ENCODE data around the gene C22orf15. TPM values are rescaled to one million over a fixed set of nuclear protein-coding genes. Genes with fewer than 3 reads are reported as not detected.

The C22orf15 gene
- polyA plus RNA-seq, 3 donors = 2.2 to 2.5 (median 2.3) TPM

DNA sequence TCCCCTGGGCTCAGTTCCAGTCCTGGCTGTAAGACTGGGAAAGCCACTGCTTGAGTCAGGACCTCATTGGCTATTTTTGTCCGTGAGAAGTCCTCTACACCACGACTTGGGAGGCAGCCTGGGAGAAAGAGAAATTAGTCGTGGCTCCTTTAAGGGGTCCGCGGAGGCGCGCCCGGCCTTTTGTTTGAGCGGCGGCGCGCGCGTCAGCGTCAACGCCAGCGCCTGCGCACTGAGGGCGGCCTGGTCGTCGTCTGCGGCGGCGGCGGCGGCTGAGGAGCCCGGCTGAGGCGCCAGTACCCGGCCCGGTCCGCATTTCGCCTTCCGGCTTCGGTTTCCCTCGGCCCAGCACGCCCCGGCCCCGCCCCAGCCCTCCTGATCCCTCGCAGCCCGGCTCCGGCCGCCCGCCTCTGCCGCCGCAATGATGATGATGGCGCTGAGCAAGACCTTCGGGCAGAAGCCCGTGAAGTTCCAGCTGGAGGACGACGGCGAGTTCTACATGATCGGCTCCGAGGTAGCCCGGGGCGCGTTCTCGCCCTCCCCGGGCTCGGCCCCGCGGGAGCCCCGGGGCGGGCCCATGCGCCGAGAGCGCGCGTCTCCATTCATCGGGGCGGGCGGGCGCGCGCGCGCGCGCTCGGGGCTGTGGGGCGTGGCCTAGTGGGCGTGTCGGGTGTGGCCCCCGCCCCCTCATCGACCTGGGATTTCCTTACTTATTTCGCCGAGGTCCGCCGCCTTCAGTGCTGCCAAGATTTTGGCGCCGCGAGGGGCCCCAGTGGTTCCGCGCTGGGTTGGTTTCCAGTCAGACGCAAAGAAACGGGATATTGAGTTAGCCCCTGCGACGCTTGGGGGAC, 24.2 kb downstream of the C22orf15 start, which contains the start of gene SMARCB1:
Gene SMARCB1, plus strand, starts transcription at position 215 of the 848 bp plus-strand sequence. Its CDS starts 204 bp downstream, at position 419.
- DNase-seq (ENCODE audit: low read depth in 3 of 3, low spot score in 2 of 3) = peak; percentile 63 to 82 (median 80)

GRCh38 chr22:23787600-23787896, 24.8 kb downstream of the C22orf15 start:
- DNase-seq (ENCODE audit: low read depth in 3 of 3, low spot score in 2 of 3) = no peak

DNA sequence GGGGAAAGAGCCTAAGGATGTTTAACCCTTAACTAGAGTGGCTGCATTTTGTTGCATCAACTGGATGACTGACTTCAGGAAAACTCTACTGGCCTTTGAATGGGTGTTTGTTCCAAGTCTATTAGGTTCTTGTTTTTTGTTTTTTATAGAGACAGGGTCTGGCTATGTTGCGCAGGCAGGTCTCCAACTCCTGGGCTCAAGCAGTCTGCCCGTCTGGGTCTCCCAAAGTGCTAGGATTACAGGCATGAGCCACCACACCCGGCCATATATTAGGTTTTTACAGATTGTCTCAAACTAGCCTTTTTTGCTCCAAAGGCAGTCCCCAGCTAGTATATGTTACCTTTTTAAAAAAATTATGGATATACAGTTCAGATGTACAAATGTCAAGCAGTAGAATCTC, 25.1 kb downstream of the C22orf15 start:
- DNase-seq (ENCODE audit: low read depth in 3 of 3, low spot score in 2 of 3) = no peak

GRCh38 chr22:23789121-23789520, 26.3 kb downstream of the C22orf15 start:
- no peak for DNase-seq (ENCODE audit: low read depth in 3 of 3, low spot score in 2 of 3)

GRCh38 chr22:23789638-23790037, 26.8 kb downstream of the C22orf15 start:
- no peak for DNase-seq (ENCODE audit: low read depth in 3 of 3, low spot score in 2 of 3)

GRCh38 chr22:23790819-23791737, 28.3 kb downstream of the C22orf15 start:
- no peak for DNase-seq (ENCODE audit: low read depth in 3 of 3, low spot score in 2 of 3)

GRCh38 chr22:23791738-23792645, 29.2 kb downstream of the C22orf15 start:
- no peak for DNase-seq (ENCODE audit: low read depth in 3 of 3, low spot score in 2 of 3)

- no peak for DNase-seq (ENCODE audit: low read depth in 3 of 3, low spot score in 2 of 3)
Measured at GRCh38 chr22:23793326-23793725, 30.5 kb downstream of the C22orf15 start.

- no peak for DNase-seq (ENCODE audit: low read depth in 3 of 3, low spot score in 2 of 3)
Measured at GRCh38 chr22:23796461-23796860, 33.7 kb downstream of the C22orf15 start.

GRCh38 chr22:23800297-23801237, 37.8 kb downstream of the C22orf15 start:
- DNase-seq (ENCODE audit: low read depth in 3 of 3, low spot score in 2 of 3) = no peak

GRCh38 chr22:23801238-23801821, 38.5 kb downstream of the C22orf15 start:
- DNase-seq (ENCODE audit: low read depth in 3 of 3, low spot score in 2 of 3) = no peak

- DNase-seq (ENCODE audit: low read depth in 3 of 3, low spot score in 2 of 3) = no peak
Measured at GRCh38 chr22:23801886-23802377, 39.1 kb downstream of the C22orf15 start.

DNA sequence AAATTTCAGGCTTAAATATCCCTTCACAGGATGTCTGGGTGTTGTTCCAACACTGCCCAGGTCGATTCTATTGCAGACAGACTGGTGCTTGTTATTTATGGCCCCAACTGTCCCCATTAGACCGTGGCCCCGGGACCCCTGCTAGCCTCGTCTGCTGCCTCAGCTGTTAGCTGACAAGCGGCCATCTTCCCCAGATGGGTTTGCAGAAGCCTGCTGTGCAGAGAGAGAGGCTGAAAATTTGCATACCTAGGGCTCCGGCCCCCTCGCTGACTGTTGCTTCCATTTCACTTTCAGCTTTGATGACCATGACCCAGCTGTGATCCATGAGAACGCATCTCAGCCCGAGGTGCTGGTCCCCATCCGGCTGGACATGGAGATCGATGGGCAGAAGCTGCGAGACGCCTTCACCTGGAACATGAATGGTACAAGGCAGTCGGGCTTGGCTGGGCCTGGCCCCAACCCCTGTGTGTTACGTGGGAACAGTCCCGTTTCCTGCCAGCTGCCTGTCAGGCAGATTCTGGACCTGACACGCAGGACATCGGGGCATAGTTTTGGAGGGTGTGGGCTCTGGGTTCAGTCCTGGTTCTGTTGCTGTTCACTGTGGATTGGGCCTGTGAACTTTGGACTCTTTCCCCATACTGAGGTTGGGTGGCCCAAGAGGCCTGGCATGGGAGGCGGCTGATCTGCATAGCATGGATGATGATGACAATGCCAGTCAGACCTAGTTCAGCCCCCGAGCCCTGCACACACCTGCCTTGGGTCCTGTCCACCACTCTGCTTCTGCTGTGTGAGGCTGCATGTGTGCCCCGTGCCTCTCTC, 40.4 kb downstream of the C22orf15 start:
- DNase-seq (ENCODE audit: low read depth in 3 of 3, low spot score in 2 of 3) = no peak

DNA sequence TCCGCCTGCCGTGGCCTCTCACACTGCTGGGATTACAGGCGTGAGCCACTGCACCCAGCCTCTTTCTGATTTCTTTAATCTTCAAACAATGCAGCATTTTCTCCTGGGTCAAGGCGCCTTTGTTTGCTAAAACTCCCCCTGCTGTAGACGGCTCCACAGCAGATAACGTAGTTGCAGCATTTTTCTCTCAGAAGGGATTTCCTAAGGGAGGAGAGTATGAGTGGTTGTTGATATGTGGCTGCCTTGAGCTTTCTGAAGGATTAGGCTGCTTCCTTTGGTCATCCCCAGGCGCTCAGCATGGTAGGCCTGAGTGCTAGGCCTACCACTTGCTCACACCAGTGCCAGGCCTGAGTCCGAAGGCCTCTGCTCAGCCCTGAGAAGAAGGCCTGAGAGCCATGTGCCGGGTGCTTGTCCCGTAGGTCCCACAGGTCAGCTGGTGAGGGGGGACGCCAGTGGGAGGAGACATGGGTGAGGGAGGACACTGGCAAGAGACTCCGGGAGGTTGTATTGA, 42.0 kb downstream of the C22orf15 start:
- DNase-seq (ENCODE audit: low read depth in 3 of 3, low spot score in 2 of 3) = no peak

DNA sequence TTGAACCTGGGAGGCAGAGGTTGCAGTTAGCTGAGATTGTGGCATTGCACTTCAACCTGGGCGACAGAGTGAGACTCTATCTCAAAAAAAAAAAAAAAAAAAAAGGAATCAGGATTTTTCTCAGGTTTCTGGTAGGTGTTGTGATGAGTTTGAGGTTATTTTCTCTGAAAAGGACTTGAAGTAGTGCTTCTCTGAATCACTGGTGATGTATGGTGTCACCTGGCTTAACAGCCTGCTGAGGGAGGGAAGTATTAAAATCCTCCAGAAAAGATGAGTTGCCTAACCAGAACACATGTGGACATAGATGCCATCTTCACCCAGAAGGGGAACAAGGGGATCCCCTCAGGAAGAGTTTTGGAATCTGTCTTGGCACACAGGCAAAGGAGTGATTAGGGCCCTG, 44.0 kb downstream of the C22orf15 start:
- DNase-seq (ENCODE audit: low read depth in 3 of 3, low spot score in 2 of 3) = no peak

GRCh38 chr22:23812378-23812777, 49.6 kb downstream of the C22orf15 start:
- no peak for DNase-seq (ENCODE audit: low read depth in 3 of 3, low spot score in 2 of 3)

Data from right renal cortex interstitium (tissue), 3 donors.